Hepatocyte (in vitro differentiated cells): ENCODE data around the gene CALCOCO2. TPM values are rescaled to one million over a fixed set of nuclear protein-coding genes. Genes with fewer than 3 reads are reported as not detected.

Source experiments
- DNase-seq: peaks from one replicate; pipeline ENCODE4 v3.0.0-alpha.2; 2016; ENCODE audit warnings: low spot score
- H2AFZ ChIP-seq: fragments of 200-600 bp; sonication (generic); 2 replicates; pipeline ENCODE4 v1.6.0; 2016; ENCODE audit warnings: antibody characterized with exemption, mild to moderate bottlenecking
- H3K27ac ChIP-seq: fragments of 200-600 bp; sonication (generic); 2 replicates; pipeline ENCODE4 v1.5.1; 2016; ENCODE audit warnings: mild to moderate bottlenecking
- H3K27me3 ChIP-seq: fragments of 200-600 bp; sonication (generic); 2 replicates; pipeline ENCODE4 v1.6.1; 2016
- H3K36me3 ChIP-seq: fragments of 200-600 bp; sonication (generic); replicated peaks from 2 replicates; pipeline ENCODE4 v1.5.1; 2016; ENCODE audit warnings: low read depth; ENCODE audit not compliant: insufficient read depth
- H3K4me1 ChIP-seq: fragments of 200-600 bp; sonication (generic); 2 replicates; pipeline ENCODE4 v1.5.1; 2016; ENCODE audit warnings: mild to moderate bottlenecking, moderate library complexity; ENCODE audit not compliant: insufficient read depth
- H3K4me2 ChIP-seq: fragments of 200-600 bp; sonication (generic); 2 replicates; pipeline ENCODE4 v1.6.0; 2016
- H3K4me3 ChIP-seq: fragments of 200-600 bp; sonication (generic); 2 replicates; pipeline ENCODE4 v1.5.1; 2016; ENCODE audit warnings: mild to moderate bottlenecking
- H3K79me2 ChIP-seq: fragments of 200-600 bp; sonication (generic); 2 replicates; pipeline ENCODE4 v1.6.0; 2017; ENCODE audit warnings: mild to moderate bottlenecking
- H3K9me2 ChIP-seq: fragments of 200-600 bp; sonication (generic); replicated peaks from 2 replicates; pipeline ENCODE4 v1.6.0; 2017; ENCODE audit warnings: mild to moderate bottlenecking; ENCODE audit not compliant: insufficient read depth
- H3K9me3 ChIP-seq: fragments of 200-600 bp; sonication (generic); 2 replicates; pipeline ENCODE4 v1.5.1; 2016; ENCODE audit warnings: low read depth, mild to moderate bottlenecking
- H4K20me1 ChIP-seq: fragments of 200-600 bp; sonication (generic); 2 replicates; pipeline ENCODE4 v1.6.0; 2016; ENCODE audit warnings: mild to moderate bottlenecking; ENCODE audit not compliant: insufficient read depth, poor library complexity, severe bottlenecking
- CTCF ChIP-seq: fragments of 200-600 bp; sonication (generic); IDR thresholded peaks from 2 replicates; pipeline ENCODE4 v1.5.1; 2016; ENCODE audit warnings: antibody characterized with exemption, mild to moderate bottlenecking; ENCODE audit not compliant: poor library complexity
- EZH2 ChIP-seq: fragments of 200-600 bp; sonication (generic); IDR thresholded peaks from 2 replicates; pipeline ENCODE4 v1.6.1; 2016; ENCODE audit warnings: antibody characterized with exemption, mild to moderate bottlenecking, borderline replicate concordance
- EZH2phosphoT487 ChIP-seq: fragments of 200-600 bp; sonication (generic); IDR thresholded peaks from one replicate; pipeline ENCODE4 v1.6.1; 2018; ENCODE audit warnings: antibody characterized with exemption, mild to moderate bottlenecking, low read depth, moderate library complexity; ENCODE audit not compliant: unreplicated experiment, severe bottlenecking
- WGBS: methylation state at CpG from one replicate; pipeline ENCODE4 v1.1.6; 2016; ENCODE audit warnings: low lambda C conversion rate; ENCODE audit errors: missing lambda C conversion rate; 5-methylcytosine and 5-hydroxymethylcytosine counted together
- polyA plus RNA-seq: library from polyadenylated mRNA; unstranded; fragments of >200 nt; fragmentation: Nextera tagmentation; extraction: Ambion mirVana; gene quantifications from 2 replicates; pipeline ENCODE4 v1.2.1, GENCODE V29; 2016
- total RNA-seq: library from RNA; depleted of rRNA; stranded (reverse); fragments of >200 nt; gene quantifications from 2 replicates; pipeline ENCODE4 v1.2.3, GENCODE V29; 2014

The CALCOCO2 gene
- total and polyA plus RNA-seq, 2 experiments from 2014 or later: 76.3 to 79.2 TPM

DNA sequence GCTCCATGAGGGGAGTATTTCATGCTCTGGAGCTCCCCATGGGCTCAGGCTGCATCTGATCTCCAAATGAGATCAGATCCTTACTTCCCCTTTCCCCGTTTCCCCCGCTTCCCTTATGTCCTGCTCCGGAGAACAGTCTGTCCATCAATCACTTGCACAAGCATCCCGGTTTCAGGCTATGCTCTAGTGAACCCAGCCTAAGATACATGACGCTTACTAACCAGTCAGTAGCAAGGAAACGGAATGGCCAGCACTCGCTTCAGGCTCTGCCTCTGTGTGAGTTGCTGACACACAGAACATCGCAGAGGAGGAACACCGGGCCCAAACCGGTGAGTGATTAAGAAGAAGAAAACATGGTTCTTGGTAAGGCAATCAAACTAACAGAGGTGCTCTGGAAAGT, 52.3 kb downstream of the CALCOCO2 start:
- Histone ChIP-seq H3K27me3 (no peaks in the 10 kb centered on the region), H3K4me1 (no peaks in the 10 kb centered on the region), H3K9me2 (no peaks in the 10 kb centered on the region), H3K4me3 (no peak overlapping the region), H3K4me2 (no peak overlapping the region), H3K9me3 (no peaks in the 10 kb centered on the region), H3K36me3 (no peaks in the 10 kb centered on the region), H2AFZ (no peak overlapping the region), H4K20me1 (no peaks in the 10 kb centered on the region), H3K27ac (no peak overlapping the region), H3K79me2 (no peaks in the 10 kb centered on the region)
- no peak for DNase-seq
- TF ChIP-seq EZH2 (no peak), EZH2phosphoT487 (no peak), CTCF (no peak)
- 82% methylated on average over 10 of the region's 10 CpGs for WGBS

DNA sequence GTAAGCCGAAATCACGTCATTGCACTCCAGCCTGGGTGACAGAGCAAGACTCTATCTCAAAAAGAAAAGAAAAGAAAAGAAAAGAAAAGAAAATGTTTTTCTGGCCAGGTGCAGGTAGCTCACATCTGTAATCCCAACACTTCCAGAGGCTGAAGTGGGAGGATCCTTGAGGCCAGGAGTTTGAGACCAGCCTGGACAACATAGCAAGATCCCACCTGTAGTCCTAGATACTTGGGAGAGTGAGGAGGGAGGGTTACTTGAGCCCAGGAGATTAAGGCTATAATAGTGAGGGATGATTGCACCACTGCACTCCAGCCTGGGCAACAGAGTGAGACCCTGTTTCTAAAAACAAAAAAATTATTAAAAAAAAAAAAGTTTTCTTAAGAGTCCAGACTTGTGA, 59.3 kb downstream of the CALCOCO2 start:
- TF ChIP-seq EZH2 (no peak), EZH2phosphoT487 (no peak), CTCF (no peak)
- no peak overlapping the region for H3K4me2 ChIP-seq
- WGBS: 93% methylated on average over 2 of the region's 2 CpGs
- no peak overlapping the region for H2AFZ ChIP-seq
- H3K4me1 ChIP-seq: peaks cover 15% of the 10 kb centered on the region
- no peak overlapping the region for H3K27ac ChIP-seq
- H3K9me3 ChIP-seq: no peaks in the 10 kb centered on the region
- DNase-seq: no peak
- no peaks in the 10 kb centered on the region for H4K20me1 ChIP-seq
- H3K79me2 ChIP-seq: peaks cover 17% of the 10 kb centered on the region
- no peaks in the 10 kb centered on the region for H3K9me2 ChIP-seq
- no peaks in the 10 kb centered on the region for H3K36me3 ChIP-seq
- H3K27me3 ChIP-seq: no peaks in the 10 kb centered on the region
- no peak overlapping the region for H3K4me3 ChIP-seq

- peak overlapping the region; percentile 81 for H3K27ac ChIP-seq
- TF ChIP-seq EZH2phosphoT487 (no peak), CTCF (no peak)
- H4K20me1 ChIP-seq: no peaks in the 10 kb centered on the region
- peak overlapping the region; percentile 25 for H3K4me3 ChIP-seq
- peak overlapping the region; percentile 96 for H3K4me2 ChIP-seq
- WGBS: 2% methylated on average over 24 of the region's 24 CpGs
- peak overlapping the region; percentile 15 for H2AFZ ChIP-seq
- H3K27me3 ChIP-seq: no peaks in the 10 kb centered on the region
- peaks cover 17% of the 10 kb centered on the region for H3K79me2 ChIP-seq
- H3K4me1 ChIP-seq: peaks cover 15% of the 10 kb centered on the region
- no peak for DNase-seq
- H3K36me3 ChIP-seq: no peaks in the 10 kb centered on the region
- H3K9me2 ChIP-seq: no peaks in the 10 kb centered on the region
- no peaks in the 10 kb centered on the region for H3K9me3 ChIP-seq
Measured at GRCh38 chr17:48892940-48893645, 62.3 kb downstream of the CALCOCO2 start.
